ENCODE results near the gene AKT1. TPM values are rescaled to one million over a fixed set of nuclear protein-coding genes. Genes with fewer than 3 reads are reported as not detected.

AKT1 gene
- polyA plus RNA-seq, 3 donors from 2014 or later: 14.8 to 23.3 (median 21.3) TPM

- no peak for DNase-seq
- Mint-ChIP-seq H3K27me3 (ENCODE audit: low read depth in 3 of 3) (peaks cover 0 to 4% (median 0%) of the 10 kb centered on the region in 3 donors), H3K27ac (no peak overlapping the region), H3K36me3 (no peaks in the 10 kb centered on the region), H3K4me1 (peaks cover 1% of the 10 kb centered on the region in 2 donors), H3K4me3 (no peak overlapping the region), H3K9me3 (no peaks in the 10 kb centered on the region)
Measured at GRCh38 chr14:104808456-104808855, 12.9 kb upstream of the AKT1 start.

DNA sequence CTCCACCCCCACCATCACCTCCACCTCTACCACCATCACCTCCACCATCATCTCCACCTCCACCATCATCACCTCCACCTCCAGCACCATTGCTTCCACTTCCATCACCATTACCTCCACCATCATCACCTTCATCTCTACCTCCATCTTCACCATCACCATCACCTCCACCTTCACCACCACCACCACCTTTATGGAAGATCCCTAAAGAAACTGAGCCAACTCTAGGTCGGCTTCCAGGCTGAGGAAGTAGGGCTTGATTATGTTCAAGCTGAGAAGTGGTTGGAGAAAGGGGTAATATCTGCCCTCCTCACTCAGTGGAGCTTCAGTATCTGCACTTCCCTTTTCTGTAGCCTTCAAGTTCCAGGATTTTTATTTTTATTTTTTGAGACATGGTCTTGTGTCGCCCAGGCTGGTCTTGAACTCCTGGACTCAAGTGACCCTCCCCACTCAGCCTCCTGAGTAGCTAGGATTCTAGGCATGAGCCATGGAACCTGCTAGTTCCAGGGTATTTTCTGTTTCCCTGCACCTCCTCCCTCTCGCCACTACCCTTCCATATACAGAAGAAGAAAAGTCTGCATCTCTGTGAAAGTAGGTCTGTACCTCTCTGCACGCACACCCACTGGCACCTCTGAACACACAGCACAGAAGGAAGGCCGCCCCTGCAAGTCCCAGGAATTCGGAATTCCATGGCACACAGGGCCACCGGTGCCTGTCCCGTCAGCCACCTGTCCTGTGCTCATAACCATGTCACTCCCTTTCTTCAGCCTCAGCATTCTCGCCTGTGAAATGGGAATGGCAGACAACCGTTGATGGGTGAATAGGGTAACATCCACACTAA lies 11.3 kb upstream of the AKT1 start:
- Mint-ChIP-seq H3K27me3 (ENCODE audit: low read depth in 3 of 3) (peaks cover 0 to 4% (median 0%) of the 10 kb centered on the region in 3 donors), H3K9me3 (no peaks in the 10 kb centered on the region), H3K4me1 (peaks cover 0 to 3% of the 10 kb centered on the region in 2 donors), H3K36me3 (no peaks in the 10 kb centered on the region), H3K27ac (peak overlapping the region in 1 of 6 donors; percentile 0), H3K4me3 (no peak overlapping the region)
- DNase-seq: no peak

DNA sequence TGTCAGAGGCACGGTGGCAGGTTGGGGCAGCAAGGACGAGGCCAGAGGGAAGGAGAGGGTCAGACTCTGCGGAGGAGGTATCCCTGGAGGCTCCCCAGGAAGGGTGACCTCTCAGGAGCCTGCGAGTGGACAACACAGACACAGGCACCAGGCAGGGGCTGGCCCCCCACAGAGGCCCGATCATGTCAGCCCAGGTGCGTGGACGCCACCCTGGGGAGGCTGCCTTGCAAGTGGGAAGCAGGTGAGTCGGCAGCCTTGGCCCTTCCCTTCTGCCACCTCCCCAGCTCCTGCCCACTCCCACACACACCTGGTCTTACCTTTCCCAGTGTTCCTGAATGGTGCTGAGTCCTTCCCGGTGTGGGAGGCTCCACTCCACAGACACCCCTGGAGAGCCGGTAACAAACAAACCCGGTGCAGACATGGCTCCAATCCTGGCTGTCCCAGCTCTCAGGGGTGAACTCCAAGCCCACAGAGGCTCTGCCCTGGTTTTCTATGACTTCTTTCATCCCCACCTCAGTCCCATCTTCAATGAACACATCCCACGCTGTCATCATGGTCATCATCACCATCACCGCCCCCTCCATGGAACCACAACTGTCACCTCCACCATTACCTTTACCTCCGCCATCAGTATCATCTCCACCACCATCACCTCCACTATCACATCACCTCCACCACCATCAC lies 10.5 kb upstream of the AKT1 start:
- no peaks in the 10 kb centered on the region for H3K9me3 Mint-ChIP-seq
- H3K4me3 Mint-ChIP-seq: no peak overlapping the region
- H3K4me1 Mint-ChIP-seq: peaks cover 0 to 9% of the 10 kb centered on the region in 2 donors
- no peaks in the 10 kb centered on the region for H3K36me3 Mint-ChIP-seq
- H3K27me3 Mint-ChIP-seq (ENCODE audit: low read depth in 3 of 3): peaks cover 0 to 5% (median 0%) of the 10 kb centered on the region in 3 donors
- DNase-seq: no peak
- peak overlapping the region in 1 of 6 donors; percentile 0 for H3K27ac Mint-ChIP-seq

DNA sequence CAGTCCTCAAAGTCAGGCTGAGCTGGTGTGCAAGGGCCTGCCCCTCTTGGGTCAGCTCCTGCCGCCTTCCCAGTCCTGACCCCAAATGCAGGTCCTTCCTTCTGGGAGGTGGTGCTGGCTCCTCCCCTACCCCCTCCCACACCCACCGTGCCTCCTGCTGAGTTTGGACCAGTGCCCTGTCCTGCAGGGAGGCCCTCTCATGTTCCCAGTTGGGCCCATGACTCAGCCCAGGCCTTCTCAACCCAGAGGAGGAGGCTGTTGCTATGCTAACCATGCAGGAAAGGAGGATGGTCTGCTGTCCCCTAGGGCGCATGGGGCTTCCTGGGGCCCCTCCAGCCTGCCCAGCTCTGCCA lies 9.8 kb upstream of the AKT1 start:
- no peak overlapping the region for H3K27ac Mint-ChIP-seq
- H3K9me3 Mint-ChIP-seq: no peaks in the 10 kb centered on the region
- H3K27me3 Mint-ChIP-seq (ENCODE audit: low read depth in 3 of 3): peaks cover 0 to 5% (median 0%) of the 10 kb centered on the region in 3 donors
- H3K4me3 Mint-ChIP-seq: no peak overlapping the region
- no peak for DNase-seq
- H3K4me1 Mint-ChIP-seq: peaks cover 0 to 9% of the 10 kb centered on the region in 2 donors
- H3K36me3 Mint-ChIP-seq: no peaks in the 10 kb centered on the region

- Mint-ChIP-seq H3K36me3 (no peaks in the 10 kb centered on the region), H3K27me3 (ENCODE audit: low read depth in 3 of 3) (peaks cover 0 to 5% (median 0%) of the 10 kb centered on the region in 3 donors), H3K4me1 (peaks cover 3 to 11% of the 10 kb centered on the region in 2 donors), H3K4me3 (no peak overlapping the region), H3K27ac (no peak overlapping the region), H3K9me3 (no peaks in the 10 kb centered on the region)
- DNase-seq: no peak
Measured at GRCh38 chr14:104804481-104805325, 9.2 kb upstream of the AKT1 start.

DNA sequence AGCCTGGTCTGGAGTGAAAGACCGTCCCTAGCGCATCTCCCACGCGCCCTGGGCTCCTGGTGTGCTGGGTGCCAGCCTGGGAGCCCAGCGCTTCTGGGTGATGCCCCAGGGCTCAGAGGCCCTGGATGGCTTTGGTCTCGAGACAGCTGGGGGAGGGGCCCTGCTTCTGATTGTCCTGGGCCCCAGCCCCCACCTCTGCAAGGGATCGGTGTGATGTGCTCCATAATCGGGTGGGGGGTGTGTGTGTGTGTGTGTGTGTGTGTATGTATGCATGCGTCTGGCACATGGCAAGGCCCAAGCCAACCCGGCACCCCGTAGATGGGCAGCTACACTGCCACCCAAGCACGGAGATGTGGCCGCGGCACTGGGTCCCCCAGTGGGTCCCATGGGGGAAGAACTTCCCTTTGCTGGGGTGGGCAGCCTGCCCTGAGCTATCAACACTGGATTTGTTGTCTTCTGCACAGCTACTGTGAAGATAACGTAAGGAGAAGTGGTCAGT lies 8.4 kb upstream of the AKT1 start:
- H3K36me3 Mint-ChIP-seq: no peaks in the 10 kb centered on the region
- no peak overlapping the region for H3K4me3 Mint-ChIP-seq
- no peak for DNase-seq
- no peak overlapping the region for H3K27ac Mint-ChIP-seq
- H3K4me1 Mint-ChIP-seq: peaks cover 10 to 13% of the 10 kb centered on the region in 2 donors
- H3K27me3 Mint-ChIP-seq (ENCODE audit: low read depth in 3 of 3): peaks cover 0 to 5% (median 2%) of the 10 kb centered on the region in 3 donors
- H3K9me3 Mint-ChIP-seq: no peaks in the 10 kb centered on the region

- H3K9me3 Mint-ChIP-seq: no peaks in the 10 kb centered on the region
- H3K36me3 Mint-ChIP-seq: no peaks in the 10 kb centered on the region
- H3K27me3 Mint-ChIP-seq (ENCODE audit: low read depth in 3 of 3): peaks cover 2 to 4% (median 4%) of the 10 kb centered on the region in 3 donors
- peak overlapping the region in 1 of 5 donors; percentile 36 for H3K4me3 Mint-ChIP-seq
- DNase-seq: no peak
- no peak overlapping the region for H3K27ac Mint-ChIP-seq
- peaks cover 12 to 13% of the 10 kb centered on the region in 2 donors for H3K4me1 Mint-ChIP-seq
Measured at GRCh38 chr14:104803280-104803911, 7.8 kb upstream of the AKT1 start.

DNA sequence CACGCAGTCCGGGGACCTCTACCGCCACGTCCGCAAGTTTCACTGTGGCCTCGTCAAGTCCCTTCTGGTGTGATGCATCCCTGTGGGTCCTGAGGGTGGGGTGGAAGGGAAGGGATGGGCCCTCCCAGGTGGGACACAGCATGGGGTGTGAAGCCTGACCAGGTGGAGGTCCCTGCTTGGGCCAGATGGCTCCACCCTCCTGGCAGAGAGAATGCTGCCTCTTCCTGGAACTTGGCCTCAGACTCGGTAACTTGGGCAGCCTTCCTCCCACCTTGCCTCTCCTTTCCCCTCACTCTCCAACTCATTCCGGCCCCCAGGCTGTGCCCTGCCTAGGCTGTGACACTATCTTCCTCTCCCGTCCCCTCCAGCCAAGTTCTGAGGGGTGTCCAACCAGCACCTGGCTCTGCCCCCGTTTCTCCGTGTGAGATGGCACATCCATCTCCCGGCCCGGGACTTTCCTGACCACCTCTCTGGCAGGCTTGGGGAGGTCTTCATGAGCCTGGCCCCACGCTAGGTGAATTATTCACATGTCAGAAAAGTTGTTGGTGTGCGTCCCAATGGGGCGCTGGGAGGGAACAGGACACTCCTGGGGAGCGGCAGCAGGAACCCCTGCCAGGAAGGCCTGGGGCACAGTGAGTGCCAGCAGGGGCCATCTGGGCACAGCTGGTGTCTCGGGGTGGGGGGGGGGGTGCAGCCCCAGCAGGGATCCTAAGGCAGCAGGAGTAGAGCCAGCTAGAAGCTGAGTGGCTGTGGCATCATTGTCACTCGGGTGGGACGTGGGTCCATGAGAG lies 7.0 kb upstream of the AKT1 start:
- peak overlapping the region in 4 of 5 donors; percentile 27 to 87 (median 44) for H3K4me3 Mint-ChIP-seq
- H3K4me1 Mint-ChIP-seq: peaks cover 12 to 13% of the 10 kb centered on the region in 2 donors
- no peaks in the 10 kb centered on the region for H3K9me3 Mint-ChIP-seq
- H3K27me3 Mint-ChIP-seq (ENCODE audit: low read depth in 3 of 3): peaks cover 2 to 4% (median 4%) of the 10 kb centered on the region in 3 donors
- H3K36me3 Mint-ChIP-seq: no peaks in the 10 kb centered on the region
- no peak for DNase-seq
- peak overlapping the region in 1 of 6 donors; percentile 24 for H3K27ac Mint-ChIP-seq

DNA sequence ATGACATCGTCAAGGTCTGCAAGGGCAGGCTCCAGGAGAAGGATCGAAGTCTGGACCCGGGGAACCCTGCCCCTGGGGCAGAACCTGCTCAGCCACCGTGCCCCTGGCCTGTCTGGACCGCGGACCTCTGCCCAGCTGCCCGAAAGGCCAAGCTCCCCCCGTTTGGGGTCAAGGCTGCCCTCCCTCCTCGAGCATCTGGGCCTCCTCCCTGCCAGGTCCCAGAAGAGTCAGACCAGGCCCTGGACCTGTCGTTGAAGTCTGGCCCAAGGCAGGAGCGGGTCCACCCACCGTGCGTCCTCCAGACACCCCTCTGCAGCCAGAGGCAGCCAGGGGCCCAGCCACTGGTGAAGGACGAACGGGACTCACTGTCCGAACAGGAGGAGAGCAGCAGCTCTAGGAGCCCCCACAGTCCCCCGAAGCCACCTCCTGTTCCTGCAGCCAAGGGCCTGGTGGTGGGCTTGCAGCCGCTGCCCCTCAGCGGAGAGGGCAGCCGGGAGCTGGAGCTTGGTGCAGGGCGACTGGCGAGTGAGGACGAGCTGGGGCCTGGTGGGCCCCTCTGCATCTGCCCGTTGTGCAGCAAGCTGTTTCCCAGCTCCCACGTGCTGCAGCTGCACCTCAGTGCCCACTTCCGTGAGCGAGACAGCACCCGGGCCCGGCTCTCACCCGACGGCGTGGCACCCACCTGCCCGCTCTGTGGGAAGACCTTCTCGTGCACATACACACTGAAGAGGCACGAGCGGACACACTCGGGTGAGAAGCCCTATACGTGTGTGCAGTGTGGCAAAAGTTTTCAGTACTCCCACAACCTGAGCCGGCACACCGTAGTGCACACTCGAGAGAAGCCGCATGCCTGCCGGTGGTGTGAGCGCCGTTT lies 6.2 kb upstream of the AKT1 start:
- Mint-ChIP-seq H3K36me3 (no peaks in the 10 kb centered on the region), H3K27me3 (ENCODE audit: low read depth in 3 of 3) (peaks cover 2 to 4% (median 3%) of the 10 kb centered on the region in 3 donors), H3K4me1 (peaks cover 12 to 15% of the 10 kb centered on the region in 2 donors), H3K4me3 (peak overlapping the region; percentile 73 to 87 (median 79)), H3K27ac (peak overlapping the region in 2 of 6 donors; percentile 31 to 62), H3K9me3 (no peaks in the 10 kb centered on the region)
- no peak for DNase-seq

DNA sequence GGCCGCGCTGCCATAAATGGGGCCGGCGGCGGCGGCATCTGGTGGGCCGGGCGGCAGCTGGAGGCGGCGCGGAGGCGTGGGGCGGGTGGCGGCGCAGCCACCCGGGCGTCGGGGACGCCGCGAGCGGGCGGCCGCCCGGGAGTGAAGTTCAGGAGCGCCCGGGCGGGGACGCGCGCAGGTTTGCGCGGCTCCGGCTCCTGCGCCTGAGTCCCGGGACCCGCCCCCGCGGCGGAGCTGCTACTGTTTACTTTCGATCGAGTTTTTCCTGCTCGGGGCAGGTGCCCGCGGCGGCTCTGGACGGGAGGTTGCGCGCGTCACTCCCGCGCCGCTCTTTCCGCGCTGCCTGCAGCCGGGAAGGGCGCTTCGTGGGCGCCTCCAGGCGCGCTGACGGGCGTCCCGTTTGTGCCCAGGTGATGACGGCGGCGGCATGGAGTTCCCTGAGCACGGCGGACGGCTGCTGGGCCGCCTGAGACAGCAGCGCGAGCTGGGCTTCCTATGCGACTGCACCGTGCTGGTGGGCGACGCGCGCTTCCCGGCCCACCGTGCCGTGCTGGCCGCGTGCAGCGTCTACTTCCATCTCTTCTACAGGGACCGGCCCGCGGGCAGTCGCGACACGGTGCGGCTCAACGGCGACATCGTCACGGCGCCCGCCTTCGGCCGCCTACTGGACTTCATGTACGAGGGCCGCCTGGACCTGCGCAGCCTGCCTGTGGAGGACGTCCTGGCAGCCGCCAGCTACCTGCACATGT lies 5.4 kb upstream of the AKT1 start, which contains the start of gene ZBTB42:
TSS of gene ZBTB42 (plus strand) at position 331 of the 749 bp plus-strand sequence. CDS start at position 428, 97 bp downstream.
- Mint-ChIP-seq H3K36me3 (no peaks in the 10 kb centered on the region), H3K27me3 (ENCODE audit: low read depth in 3 of 3) (peaks cover 2 to 7% (median 4%) of the 10 kb centered on the region in 3 donors), H3K27ac (peak within 1 kb of the TSS; percentile 64 to 88 (median 76)), H3K4me3 (peak within 1 kb of the TSS; percentile 75 to 87 (median 79)), H3K9me3 (no peaks in the 10 kb centered on the region), H3K4me1 (peaks cover 12 to 20% of the 10 kb centered on the region in 2 donors)
- DNase-seq: peak; percentile 66 to 72 (median 71)

Data from immature natural killer cell (primary cell).